GM23338 (cell line): ENCODE results near the gene GDI2.

Source experiments
- EZH2 ChIP-seq: fragments of 200-600 bp; sonication (generic); IDR thresholded peaks from one replicate; pipeline ENCODE4 v1.8.0; 2017; ENCODE audit warnings: antibody characterized with exemption, mild to moderate bottlenecking, low read depth; ENCODE audit not compliant: unreplicated experiment
- EZH2phosphoT487 ChIP-seq: fragments of 200-600 bp; sonication (generic); IDR thresholded peaks from one replicate; pipeline ENCODE4 v1.8.1; 2018; ENCODE audit warnings: antibody characterized with exemption; ENCODE audit not compliant: unreplicated experiment
- POLR2AphosphoS5 ChIP-seq: IDR thresholded peaks from 2 replicates; pipeline ENCODE4 v1.6.1; 2016; ENCODE audit warnings: antibody characterized with exemption, low read depth
- TF ChIP-seq, protein P1 (sequence below): fragments of 250-450 bp; sonication (Bioruptor Pico); IDR thresholded peaks from 2 replicates; pipeline ENCODE4 v1.5.0; 2020; ENCODE audit warnings: mild to moderate bottlenecking, moderate library complexity
- TF ChIP-seq, protein P2 (sequence below), 2 experiments: fragments of 200-600 bp in 1 of 2; sonication (generic) in 1 of 2; conservative IDR thresholded peaks; 2 replicates each; pipeline versions ENCODE4 v1.5.1 to v1.6.1; 2016 to 2017; ENCODE audit warnings: antibody characterized with exemption in 2 of 2, low read depth in 2 of 2, mild to moderate bottlenecking in 2 of 2, moderate library complexity in 1 of 2
- TF ChIP-seq, protein P3 (sequence below): IDR thresholded peaks from one replicate; pipeline ENCODE4 v1.6.1; 2018; ENCODE audit warnings: antibody characterized with exemption; ENCODE audit not compliant: unreplicated experiment

DNA sequence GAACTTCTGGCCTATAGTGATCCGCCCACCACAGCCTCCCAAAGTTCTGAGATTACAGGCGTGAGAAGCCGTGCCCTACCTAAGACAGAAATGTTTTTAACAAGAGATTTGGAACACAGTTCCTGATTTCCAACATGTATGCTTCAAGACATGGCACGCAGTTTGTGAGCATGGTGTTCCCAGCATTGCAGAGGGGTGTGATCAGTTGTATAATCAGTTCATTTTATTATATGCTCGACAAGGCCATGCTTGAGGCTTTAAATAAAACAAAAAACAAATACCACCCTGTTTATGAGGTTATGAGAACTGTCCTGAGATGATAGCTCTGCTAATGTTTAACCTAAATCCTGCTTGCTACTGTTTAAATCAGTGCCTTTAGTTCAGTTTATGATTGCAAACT, 68.4 kb downstream of the GDI2 start:
- TF ChIP-seq POLR2AphosphoS5 (no peak), EZH2 (no peak), EZH2phosphoT487 (no peak)
- TF ChIP-seq, protein P1, sequence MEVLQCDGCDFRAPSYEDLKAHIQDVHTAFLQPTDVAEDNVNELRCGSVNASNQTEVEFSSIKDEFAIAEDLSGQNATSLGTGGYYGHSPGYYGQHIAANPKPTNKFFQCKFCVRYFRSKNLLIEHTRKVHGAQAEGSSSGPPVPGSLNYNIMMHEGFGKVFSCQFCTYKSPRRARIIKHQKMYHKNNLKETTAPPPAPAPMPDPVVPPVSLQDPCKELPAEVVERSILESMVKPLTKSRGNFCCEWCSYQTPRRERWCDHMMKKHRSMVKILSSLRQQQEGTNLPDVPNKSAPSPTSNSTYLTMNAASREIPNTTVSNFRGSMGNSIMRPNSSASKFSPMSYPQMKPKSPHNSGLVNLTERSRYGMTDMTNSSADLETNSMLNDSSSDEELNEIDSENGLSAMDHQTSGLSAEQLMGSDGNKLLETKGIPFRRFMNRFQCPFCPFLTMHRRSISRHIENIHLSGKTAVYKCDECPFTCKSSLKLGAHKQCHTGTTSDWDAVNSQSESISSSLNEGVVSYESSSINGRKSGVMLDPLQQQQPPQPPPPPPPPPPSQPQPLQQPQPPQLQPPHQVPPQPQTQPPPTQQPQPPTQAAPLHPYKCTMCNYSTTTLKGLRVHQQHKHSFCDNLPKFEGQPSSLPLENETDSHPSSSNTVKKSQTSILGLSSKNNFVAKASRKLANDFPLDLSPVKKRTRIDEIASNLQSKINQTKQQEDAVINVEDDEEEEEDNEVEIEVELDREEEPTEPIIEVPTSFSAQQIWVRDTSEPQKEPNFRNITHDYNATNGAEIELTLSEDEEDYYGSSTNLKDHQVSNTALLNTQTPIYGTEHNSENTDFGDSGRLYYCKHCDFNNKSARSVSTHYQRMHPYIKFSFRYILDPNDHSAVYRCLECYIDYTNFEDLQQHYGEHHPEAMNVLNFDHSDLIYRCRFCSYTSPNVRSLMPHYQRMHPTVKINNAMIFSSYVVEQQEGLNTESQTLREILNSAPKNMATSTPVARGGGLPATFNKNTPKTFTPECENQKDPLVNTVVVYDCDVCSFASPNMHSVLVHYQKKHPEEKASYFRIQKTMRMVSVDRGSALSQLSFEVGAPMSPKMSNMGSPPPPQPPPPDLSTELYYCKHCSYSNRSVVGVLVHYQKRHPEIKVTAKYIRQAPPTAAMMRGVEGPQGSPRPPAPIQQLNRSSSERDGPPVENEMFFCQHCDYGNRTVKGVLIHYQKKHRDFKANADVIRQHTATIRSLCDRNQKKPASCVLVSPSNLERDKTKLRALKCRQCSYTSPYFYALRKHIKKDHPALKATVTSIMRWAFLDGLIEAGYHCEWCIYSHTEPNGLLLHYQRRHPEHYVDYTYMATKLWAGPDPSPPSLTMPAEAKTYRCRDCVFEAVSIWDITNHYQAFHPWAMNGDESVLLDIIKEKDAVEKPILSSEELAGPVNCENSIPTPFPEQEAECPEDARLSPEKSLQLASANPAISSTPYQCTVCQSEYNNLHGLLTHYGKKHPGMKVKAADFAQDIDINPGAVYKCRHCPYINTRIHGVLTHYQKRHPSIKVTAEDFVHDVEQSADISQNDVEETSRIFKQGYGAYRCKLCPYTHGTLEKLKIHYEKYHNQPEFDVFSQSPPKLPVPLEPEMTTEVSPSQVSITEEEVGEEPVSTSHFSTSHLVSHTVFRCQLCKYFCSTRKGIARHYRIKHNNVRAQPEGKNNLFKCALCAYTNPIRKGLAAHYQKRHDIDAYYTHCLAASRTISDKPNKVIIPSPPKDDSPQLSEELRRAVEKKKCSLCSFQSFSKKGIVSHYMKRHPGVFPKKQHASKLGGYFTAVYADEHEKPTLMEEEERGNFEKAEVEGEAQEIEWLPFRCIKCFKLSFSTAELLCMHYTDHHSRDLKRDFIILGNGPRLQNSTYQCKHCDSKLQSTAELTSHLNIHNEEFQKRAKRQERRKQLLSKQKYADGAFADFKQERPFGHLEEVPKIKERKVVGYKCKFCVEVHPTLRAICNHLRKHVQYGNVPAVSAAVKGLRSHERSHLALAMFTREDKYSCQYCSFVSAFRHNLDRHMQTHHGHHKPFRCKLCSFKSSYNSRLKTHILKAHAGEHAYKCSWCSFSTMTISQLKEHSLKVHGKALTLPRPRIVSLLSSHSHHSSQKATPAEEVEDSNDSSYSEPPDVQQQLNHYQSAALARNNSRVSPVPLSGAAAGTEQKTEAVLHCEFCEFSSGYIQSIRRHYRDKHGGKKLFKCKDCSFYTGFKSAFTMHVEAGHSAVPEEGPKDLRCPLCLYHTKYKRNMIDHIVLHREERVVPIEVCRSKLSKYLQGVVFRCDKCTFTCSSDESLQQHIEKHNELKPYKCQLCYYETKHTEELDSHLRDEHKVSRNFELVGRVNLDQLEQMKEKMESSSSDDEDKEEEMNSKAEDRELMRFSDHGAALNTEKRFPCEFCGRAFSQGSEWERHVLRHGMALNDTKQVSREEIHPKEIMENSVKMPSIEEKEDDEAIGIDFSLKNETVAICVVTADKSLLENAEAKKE, result no peak
- TF ChIP-seq, protein P2, sequence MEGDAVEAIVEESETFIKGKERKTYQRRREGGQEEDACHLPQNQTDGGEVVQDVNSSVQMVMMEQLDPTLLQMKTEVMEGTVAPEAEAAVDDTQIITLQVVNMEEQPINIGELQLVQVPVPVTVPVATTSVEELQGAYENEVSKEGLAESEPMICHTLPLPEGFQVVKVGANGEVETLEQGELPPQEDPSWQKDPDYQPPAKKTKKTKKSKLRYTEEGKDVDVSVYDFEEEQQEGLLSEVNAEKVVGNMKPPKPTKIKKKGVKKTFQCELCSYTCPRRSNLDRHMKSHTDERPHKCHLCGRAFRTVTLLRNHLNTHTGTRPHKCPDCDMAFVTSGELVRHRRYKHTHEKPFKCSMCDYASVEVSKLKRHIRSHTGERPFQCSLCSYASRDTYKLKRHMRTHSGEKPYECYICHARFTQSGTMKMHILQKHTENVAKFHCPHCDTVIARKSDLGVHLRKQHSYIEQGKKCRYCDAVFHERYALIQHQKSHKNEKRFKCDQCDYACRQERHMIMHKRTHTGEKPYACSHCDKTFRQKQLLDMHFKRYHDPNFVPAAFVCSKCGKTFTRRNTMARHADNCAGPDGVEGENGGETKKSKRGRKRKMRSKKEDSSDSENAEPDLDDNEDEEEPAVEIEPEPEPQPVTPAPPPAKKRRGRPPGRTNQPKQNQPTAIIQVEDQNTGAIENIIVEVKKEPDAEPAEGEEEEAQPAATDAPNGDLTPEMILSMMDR (conservative IDR thresholded peaks at IDR 0.05; ENCODE audit: low read depth in 2 of 2), result no peak
- TF ChIP-seq, protein P3, sequence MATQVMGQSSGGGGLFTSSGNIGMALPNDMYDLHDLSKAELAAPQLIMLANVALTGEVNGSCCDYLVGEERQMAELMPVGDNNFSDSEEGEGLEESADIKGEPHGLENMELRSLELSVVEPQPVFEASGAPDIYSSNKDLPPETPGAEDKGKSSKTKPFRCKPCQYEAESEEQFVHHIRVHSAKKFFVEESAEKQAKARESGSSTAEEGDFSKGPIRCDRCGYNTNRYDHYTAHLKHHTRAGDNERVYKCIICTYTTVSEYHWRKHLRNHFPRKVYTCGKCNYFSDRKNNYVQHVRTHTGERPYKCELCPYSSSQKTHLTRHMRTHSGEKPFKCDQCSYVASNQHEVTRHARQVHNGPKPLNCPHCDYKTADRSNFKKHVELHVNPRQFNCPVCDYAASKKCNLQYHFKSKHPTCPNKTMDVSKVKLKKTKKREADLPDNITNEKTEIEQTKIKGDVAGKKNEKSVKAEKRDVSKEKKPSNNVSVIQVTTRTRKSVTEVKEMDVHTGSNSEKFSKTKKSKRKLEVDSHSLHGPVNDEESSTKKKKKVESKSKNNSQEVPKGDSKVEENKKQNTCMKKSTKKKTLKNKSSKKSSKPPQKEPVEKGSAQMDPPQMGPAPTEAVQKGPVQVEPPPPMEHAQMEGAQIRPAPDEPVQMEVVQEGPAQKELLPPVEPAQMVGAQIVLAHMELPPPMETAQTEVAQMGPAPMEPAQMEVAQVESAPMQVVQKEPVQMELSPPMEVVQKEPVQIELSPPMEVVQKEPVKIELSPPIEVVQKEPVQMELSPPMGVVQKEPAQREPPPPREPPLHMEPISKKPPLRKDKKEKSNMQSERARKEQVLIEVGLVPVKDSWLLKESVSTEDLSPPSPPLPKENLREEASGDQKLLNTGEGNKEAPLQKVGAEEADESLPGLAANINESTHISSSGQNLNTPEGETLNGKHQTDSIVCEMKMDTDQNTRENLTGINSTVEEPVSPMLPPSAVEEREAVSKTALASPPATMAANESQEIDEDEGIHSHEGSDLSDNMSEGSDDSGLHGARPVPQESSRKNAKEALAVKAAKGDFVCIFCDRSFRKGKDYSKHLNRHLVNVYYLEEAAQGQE, result no peak
